ENCODE results near the gene IFNGR1. TPM values are rescaled to one million over a fixed set of nuclear protein-coding genes. Genes with fewer than 3 reads are reported as not detected.

Gene IFNGR1
- 50.2 and 53.5 TPM in 2 replicates for total RNA-seq

GRCh38 chr6:137218917-137219663 is at the start of gene IFNGR1:
IFNGR1 (minus strand) TSS chr6:137219385; CDS start chr6:137219327, 58 bp downstream.

DNA sequence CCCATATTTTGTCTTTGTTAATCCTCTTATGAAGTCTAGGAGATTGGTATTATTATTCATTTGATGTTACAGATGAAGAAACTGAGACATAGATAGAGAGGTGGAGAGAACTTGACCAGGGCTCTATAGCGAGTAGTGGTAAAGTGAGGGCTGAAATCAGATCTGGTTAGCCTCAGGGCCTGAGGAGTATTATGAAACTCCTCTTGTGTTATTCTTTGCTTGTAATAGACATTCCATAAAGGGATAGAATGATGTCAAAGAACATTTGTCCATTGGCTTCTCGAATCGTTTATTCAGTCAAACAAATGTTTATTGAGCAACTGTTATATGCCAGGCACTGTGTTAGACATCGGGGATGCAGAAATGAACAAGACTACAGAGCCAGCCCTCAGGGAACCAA is 45.7 kb downstream of the IFNGR1 start, which contains the start of gene IL22RA2:
Gene IL22RA2 (minus strand): TSS at position 144 of the 400 bp plus-strand sequence. CDS start 11,895 bp downstream, outside the sequence.

Other genes with a start within 250 kb of the IFNGR1 start
- 0.29 and 1.2 TPM in 2 replicates for gene IL20RA, start 174.4 kb downstream of the IFNGR1 start, total RNA-seq
- not detected in 2 replicates for gene IL22RA2, start 45.7 kb downstream of the IFNGR1 start, total RNA-seq